ENCODE measurements around the gene LRIG1.

LRIG1 gene

DNA sequence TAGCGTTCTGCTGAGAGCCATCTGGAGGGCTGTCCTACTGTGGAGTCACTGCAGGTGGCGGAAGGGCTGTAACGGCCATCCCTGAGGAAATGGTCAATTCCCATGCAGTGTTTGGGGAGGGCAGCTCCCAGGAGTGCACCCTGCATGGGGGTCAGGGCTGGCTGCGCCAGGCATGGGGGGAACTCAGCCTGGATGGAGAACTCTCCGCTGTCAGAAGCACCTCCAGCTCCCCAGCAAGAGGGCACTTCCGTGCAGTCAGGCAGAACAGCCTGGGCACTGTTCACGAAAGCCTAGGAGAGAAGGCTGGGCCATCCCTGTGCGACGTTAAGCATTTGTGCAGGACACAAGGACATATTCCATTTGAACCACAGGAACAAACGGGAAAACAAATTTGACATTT lies 105.2 kb downstream of the LRIG1 start:
- H3K9ac ChIP-seq (ENCODE audit: low read depth, low read length): no peak overlapping the region
- no peak overlapping the region for H3K27ac ChIP-seq (ENCODE audit: low read length)
- H3K9me3 ChIP-seq (ENCODE audit: insufficient read depth, low read depth, low read length): no peaks in the 10 kb centered on the region
- H3K36me3 ChIP-seq (ENCODE audit: insufficient read depth, low read depth, low read length): peaks cover 99% of the 10 kb centered on the region
- no peak overlapping the region for H3K4me3 ChIP-seq (ENCODE audit: low read length)
- H3K27me3 ChIP-seq (ENCODE audit: insufficient read depth, low read length): no peaks in the 10 kb centered on the region
- H3K4me1 ChIP-seq (ENCODE audit: insufficient read depth, low read length): no peaks in the 10 kb centered on the region

DNA sequence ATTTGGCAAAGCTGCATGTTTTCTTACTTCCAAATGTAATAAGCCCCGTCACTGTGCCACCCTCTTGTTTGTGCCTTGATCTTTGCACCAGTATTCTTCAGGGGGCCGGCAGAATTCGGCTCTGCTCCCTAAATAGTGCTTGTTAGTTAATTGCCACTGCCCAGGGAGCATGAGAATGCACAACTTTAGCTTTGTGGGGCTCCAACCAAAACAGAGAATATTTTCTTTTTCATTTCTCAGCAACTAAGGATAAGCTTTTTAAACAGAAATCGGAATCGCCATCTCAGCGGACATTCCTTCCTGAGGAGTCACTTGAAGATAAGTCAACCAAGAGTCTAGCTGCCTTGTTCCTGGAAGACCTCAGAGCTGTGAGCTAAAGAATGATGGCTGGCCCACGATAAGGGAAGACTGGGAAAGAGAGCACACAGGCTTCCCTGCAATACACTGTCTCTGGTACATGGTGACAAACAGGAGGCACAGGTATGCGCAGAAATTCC lies 106.0 kb downstream of the LRIG1 start:
- Histone ChIP-seq H3K27me3 (ENCODE audit: insufficient read depth, low read length) (no peaks in the 10 kb centered on the region), H3K27ac (ENCODE audit: low read length) (no peak overlapping the region), H3K36me3 (ENCODE audit: insufficient read depth, low read depth, low read length) (peaks cover 99% of the 10 kb centered on the region), H3K9me3 (ENCODE audit: insufficient read depth, low read depth, low read length) (no peaks in the 10 kb centered on the region), H3K9ac (ENCODE audit: low read depth, low read length) (no peak overlapping the region), H3K4me3 (ENCODE audit: low read length) (no peak overlapping the region), H3K4me1 (ENCODE audit: insufficient read depth, low read length) (no peaks in the 10 kb centered on the region)

DNA sequence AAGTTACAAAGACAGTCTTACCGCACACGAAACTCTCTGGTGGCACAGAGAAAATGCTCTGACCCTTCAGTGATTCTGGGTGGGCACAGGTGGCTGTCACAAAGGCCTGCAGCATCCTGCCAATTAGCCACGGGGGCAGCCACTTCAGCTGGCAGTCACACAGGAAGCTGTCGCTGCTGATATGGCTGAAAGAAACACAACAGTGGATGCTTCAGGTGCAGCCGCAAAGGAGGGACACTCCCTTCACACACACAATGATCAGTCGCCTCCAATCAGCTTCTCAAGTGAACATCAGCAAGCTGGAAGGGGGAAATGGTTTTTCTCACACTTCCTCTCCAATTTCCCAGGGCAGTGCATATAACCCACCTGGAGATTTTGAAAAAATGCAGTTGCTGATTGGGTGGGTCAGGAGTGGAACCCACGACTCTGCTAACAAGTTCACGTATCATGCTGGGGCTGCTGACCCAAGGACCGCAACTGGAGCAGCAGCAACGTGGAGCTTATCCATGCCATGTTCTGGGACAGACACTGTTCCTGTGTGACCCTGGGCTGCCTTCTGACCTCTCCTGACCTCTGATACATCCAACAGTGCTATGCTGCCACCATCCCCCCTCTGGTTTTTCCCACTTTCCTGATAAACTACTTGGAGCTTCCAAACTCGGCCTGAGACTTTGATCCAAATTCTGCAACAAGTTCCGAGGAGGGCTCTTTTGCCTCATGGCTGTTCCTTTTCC lies 106.6 kb downstream of the LRIG1 start:
- no peaks in the 10 kb centered on the region for H3K9me3 ChIP-seq (ENCODE audit: insufficient read depth, low read depth, low read length)
- peaks cover 99% of the 10 kb centered on the region for H3K36me3 ChIP-seq (ENCODE audit: insufficient read depth, low read depth, low read length)
- no peaks in the 10 kb centered on the region for H3K4me1 ChIP-seq (ENCODE audit: insufficient read depth, low read length)
- no peak overlapping the region for H3K9ac ChIP-seq (ENCODE audit: low read depth, low read length)
- no peaks in the 10 kb centered on the region for H3K27me3 ChIP-seq (ENCODE audit: insufficient read depth, low read length)
- no peak overlapping the region for H3K4me3 ChIP-seq (ENCODE audit: low read length)
- H3K27ac ChIP-seq (ENCODE audit: low read length): no peak overlapping the region

DNA sequence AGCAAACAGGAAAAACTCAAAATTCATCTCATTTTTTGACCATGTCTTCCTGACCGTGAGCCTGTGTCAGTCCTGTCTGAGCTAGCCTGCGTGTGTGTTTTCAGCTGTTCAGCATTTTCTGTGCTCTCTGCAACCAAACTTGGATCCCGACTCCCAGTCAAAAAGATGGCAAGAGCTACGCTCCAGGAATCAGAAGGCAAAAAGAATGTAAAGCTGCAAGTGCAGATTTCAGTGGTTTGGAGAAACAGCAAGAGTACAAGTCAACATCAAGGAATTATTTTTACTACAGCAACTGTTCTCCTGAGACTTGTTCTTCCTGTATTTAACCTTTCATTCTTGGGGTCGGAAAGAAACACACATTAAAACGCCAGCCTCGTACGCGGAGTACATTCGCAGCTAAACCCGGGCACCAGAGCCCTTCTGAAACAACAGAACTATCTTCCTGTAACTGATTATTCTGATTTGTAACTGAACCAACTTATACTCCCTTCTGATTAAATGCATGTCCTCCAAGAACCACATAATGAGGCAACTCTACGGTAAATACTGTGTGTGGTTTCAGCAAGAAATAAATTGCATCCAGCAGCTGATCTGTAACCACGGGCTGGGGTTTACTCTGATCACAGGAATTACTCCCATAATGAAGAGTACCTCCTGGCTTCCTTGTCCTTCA lies 107.4 kb downstream of the LRIG1 start:
- no peak overlapping the region for H3K4me3 ChIP-seq (ENCODE audit: low read length)
- H3K27ac ChIP-seq (ENCODE audit: low read length): no peak overlapping the region
- peaks cover 99% of the 10 kb centered on the region for H3K36me3 ChIP-seq (ENCODE audit: insufficient read depth, low read depth, low read length)

DNA sequence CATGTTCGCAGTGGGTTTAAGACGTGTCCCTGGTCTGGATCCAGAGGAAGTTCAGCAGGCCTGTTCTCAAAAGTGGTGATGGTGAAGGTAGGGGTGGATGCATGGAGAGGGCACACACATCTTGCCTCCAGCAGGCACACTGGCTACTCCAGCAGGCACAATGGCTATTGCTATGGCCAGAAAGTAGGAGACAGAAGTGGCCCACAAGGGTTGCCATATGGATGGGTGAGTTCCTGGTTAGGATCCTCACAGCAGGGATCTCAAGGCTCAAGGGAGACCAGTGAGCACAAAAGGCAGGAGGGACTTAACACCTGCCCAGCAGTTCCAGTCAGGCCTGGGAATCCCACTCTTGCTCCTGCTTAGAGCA lies 107.9 kb downstream of the LRIG1 start:
- Histone ChIP-seq H3K36me3 (ENCODE audit: insufficient read depth, low read depth, low read length) (peaks cover 99% of the 10 kb centered on the region), H3K27me3 (ENCODE audit: insufficient read depth, low read length) (no peaks in the 10 kb centered on the region), H3K4me3 (ENCODE audit: low read length) (no peak overlapping the region), H3K9ac (ENCODE audit: low read depth, low read length) (no peak overlapping the region), H3K27ac (ENCODE audit: low read length) (no peak overlapping the region), H3K9me3 (ENCODE audit: insufficient read depth, low read depth, low read length) (no peaks in the 10 kb centered on the region), H3K4me1 (ENCODE audit: insufficient read depth, low read length) (no peaks in the 10 kb centered on the region)

More for the DNA sequence above, 107.4 kb downstream of the LRIG1 start:
- Histone ChIP-seq H3K9me3 (ENCODE audit: insufficient read depth, low read depth, low read length) (no peaks in the 10 kb centered on the region), H3K9ac (ENCODE audit: low read depth, low read length) (no peak overlapping the region), H3K27me3 (ENCODE audit: insufficient read depth, low read length) (no peaks in the 10 kb centered on the region), H3K4me1 (ENCODE audit: insufficient read depth, low read length) (no peaks in the 10 kb centered on the region)

DNA sequence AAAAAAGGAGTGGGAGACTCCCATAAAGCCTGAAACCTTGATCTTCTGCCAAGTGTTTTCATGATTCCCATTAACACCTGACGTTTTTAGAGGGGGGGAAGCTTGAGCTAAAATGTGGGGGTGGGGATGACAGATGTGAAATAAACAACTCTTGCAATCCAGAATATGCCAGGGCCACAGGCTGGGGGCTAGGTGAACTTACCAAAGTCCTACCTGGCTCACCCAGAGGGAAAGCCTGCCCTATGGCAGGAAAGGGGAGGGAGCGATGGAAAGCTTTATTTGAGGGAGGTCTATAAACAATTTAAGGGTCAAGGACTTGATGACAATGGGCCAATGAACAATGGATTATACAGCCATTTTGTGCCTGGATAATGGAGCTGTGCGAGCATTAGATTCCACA lies 108.3 kb downstream of the LRIG1 start:
- Histone ChIP-seq H3K9me3 (ENCODE audit: insufficient read depth, low read depth, low read length) (no peaks in the 10 kb centered on the region), H3K4me3 (ENCODE audit: low read length) (no peak overlapping the region), H3K9ac (ENCODE audit: low read depth, low read length) (no peak overlapping the region), H3K36me3 (ENCODE audit: insufficient read depth, low read depth, low read length) (peaks cover 96% of the 10 kb centered on the region), H3K4me1 (ENCODE audit: insufficient read depth, low read length) (no peaks in the 10 kb centered on the region), H3K27me3 (ENCODE audit: insufficient read depth, low read length) (no peaks in the 10 kb centered on the region), H3K27ac (ENCODE audit: low read length) (no peak overlapping the region)

DNA sequence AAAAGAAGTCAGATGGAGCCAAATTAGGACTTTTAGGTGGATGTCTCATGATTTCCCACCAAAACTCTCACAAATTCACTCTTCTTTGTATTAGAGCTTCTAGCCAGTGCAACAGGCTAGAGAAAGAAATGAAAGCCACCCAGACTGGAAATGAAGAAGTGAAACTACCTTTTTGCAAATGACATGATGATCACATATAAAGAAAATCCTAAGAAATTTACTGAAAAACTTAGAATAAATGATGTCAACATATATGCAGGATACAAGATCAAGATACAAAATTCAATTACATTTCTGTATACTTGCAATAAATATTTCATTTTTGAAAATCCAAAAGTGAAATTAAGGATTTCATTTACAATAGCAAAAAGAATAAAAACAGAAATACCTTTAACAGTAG lies 110.8 kb downstream of the LRIG1 start:
- no peaks in the 10 kb centered on the region for H3K27me3 ChIP-seq (ENCODE audit: insufficient read depth, low read length)
- H3K9ac ChIP-seq (ENCODE audit: low read depth, low read length): no peak overlapping the region
- H3K9me3 ChIP-seq (ENCODE audit: insufficient read depth, low read depth, low read length): no peaks in the 10 kb centered on the region
- no peaks in the 10 kb centered on the region for H3K4me1 ChIP-seq (ENCODE audit: insufficient read depth, low read length)
- H3K4me3 ChIP-seq (ENCODE audit: low read length): no peak overlapping the region
- H3K36me3 ChIP-seq (ENCODE audit: insufficient read depth, low read depth, low read length): peaks cover 96% of the 10 kb centered on the region
- H3K27ac ChIP-seq (ENCODE audit: low read length): no peak overlapping the region

DNA sequence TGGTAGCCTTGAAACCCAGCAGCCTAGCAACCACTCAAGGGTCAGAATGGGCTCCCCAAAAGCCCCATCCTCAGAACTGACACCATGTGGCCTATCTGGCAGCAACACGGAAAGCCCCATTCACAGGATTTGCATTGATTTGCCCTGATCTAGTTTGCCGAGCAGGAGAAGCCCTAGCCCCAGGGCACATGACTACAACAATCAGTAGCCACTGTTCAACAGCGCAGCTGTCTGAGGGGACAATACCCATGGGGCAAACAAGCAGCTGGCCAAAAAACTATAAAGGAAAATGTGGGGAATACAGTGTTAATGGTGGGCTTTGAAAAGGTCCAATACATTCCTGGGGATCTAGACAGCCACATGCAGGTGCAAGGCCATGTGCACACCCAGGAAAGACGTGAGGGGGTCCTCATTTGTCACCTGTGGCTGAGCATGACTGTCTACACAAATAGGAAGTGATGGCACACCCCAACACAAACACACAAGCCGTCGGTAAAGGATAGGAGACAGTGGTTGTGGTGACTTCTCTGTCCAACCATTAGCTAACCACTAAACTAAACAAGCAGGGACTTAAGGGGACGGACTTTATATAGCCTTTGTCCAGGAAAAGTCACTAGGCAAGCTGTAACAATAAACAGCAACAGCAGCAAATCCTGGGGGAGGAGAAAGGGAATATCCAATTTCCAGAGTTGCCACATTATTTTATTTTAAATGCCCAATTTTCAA lies 113.7 kb downstream of the LRIG1 start:
- Histone ChIP-seq H3K36me3 (ENCODE audit: insufficient read depth, low read depth, low read length) (peaks cover 96% of the 10 kb centered on the region), H3K4me3 (ENCODE audit: low read length) (no peak overlapping the region), H3K27me3 (ENCODE audit: insufficient read depth, low read length) (no peaks in the 10 kb centered on the region), H3K27ac (ENCODE audit: low read length) (no peak overlapping the region), H3K4me1 (ENCODE audit: insufficient read depth, low read length) (no peaks in the 10 kb centered on the region), H3K9ac (ENCODE audit: low read depth, low read length) (no peak overlapping the region), H3K9me3 (ENCODE audit: insufficient read depth, low read depth, low read length) (no peaks in the 10 kb centered on the region)

DNA sequence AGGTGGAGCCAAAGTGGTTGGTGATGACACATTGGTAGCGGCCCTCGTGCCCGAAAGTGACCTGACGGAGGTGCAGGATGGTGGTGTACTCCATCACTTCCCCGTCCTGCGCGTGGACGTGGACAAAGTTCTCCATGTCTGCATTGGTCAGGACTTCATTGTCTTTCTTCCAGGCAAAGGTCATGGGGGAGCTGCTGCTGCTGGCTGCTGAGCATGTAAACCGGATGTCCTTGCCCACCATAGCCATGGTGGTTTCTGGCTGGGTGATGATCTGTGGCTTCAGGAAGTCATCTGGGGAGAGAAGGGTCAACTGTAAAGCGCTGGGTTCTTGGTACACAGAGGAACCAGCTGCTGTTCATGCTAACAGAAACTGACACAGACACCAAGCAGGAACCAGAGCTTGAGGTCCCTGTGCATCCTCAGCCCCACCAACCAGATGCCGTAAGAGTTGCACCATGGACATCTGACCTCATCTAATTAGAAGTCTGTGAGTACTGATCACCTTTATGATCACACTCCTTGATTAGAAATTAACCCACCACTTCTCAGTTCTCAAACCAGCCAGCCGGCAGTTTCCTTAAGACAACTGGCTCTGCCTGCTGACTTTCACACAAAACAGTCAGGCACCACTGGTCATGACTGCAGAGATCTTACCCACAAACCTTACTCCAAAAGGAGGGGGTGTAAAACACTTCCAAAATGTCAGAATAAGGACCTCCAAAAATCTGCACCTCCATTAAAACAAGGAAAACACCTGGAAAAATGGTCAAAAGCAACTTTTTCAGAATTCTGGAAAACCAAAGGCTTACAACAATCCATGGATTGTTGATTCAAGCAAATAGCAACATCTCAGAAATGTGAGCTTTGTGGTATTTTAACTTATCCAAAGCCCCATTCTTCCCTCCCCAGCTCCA lies 114.6 kb downstream of the LRIG1 start:
- Histone ChIP-seq H3K27me3 (ENCODE audit: insufficient read depth, low read length) (no peaks in the 10 kb centered on the region), H3K36me3 (ENCODE audit: insufficient read depth, low read depth, low read length) (peaks cover 96% of the 10 kb centered on the region), H3K4me1 (ENCODE audit: insufficient read depth, low read length) (no peaks in the 10 kb centered on the region), H3K27ac (ENCODE audit: low read length) (no peak overlapping the region), H3K9ac (ENCODE audit: low read depth, low read length) (no peak overlapping the region), H3K4me3 (ENCODE audit: low read length) (no peak overlapping the region), H3K9me3 (ENCODE audit: insufficient read depth, low read depth, low read length) (no peaks in the 10 kb centered on the region)

DNA sequence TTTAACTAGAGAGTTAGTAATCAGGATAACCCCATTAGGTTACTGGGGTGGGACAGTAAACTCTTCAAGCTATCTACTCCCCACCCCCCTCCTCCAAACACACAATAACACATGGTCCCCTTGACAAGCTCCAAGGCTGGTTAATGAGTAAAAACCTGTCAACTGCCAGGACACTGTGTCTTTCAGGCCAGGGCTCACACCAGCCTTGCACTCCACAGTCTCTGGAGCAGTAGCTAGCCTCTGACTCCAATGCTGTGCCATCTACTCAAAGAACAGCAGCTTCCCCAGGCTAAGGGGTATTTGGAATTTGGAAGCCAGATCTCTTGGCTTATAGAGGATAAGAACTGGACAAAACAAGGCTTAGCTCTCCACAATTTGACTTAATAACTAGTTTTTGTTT lies 115.8 kb downstream of the LRIG1 start:
- no peaks in the 10 kb centered on the region for H3K9me3 ChIP-seq (ENCODE audit: insufficient read depth, low read depth, low read length)
- H3K27me3 ChIP-seq (ENCODE audit: insufficient read depth, low read length): no peaks in the 10 kb centered on the region
- H3K27ac ChIP-seq (ENCODE audit: low read length): no peak overlapping the region
- H3K4me3 ChIP-seq (ENCODE audit: low read length): no peak overlapping the region
- peaks cover 96% of the 10 kb centered on the region for H3K36me3 ChIP-seq (ENCODE audit: insufficient read depth, low read depth, low read length)
- H3K4me1 ChIP-seq (ENCODE audit: insufficient read depth, low read length): no peaks in the 10 kb centered on the region
- H3K9ac ChIP-seq (ENCODE audit: low read depth, low read length): no peak overlapping the region

DNA sequence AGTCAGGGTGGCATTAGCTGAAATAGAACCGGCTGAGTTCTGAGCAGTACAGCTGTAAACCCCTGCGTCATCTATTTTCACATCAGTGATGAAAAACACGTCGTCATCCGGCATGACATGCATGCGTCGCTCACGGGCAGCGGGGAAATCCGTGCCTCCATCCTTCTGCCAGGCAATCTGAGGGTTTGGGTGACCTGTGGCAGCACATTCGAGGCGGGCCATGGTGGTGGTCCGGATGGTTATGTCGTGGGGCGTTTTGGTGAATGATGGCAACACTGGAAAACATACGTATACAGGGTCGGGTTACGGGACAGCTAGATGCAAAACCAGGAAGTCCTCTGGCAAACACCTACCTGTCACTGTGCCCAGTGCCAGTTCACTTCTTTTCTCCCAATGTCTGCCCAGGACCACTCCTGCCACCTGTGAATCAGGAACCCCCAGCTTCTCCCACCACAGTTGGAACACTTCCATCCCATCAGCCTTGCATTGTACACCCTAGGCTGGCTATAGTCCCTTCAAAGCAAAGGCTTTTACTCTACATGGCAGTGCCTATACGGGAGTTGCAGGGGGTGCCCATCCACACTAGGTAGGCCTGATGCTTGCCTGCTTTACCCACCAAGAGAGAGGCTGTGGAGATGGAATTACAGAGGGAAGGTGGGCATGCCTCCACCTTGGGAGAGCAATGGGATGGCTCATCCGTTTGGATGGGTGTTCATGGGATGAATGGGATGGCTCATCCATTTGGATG lies 116.7 kb downstream of the LRIG1 start:
- Histone ChIP-seq H3K27me3 (ENCODE audit: insufficient read depth, low read length) (no peaks in the 10 kb centered on the region), H3K4me3 (ENCODE audit: low read length) (no peak overlapping the region), H3K4me1 (ENCODE audit: insufficient read depth, low read length) (no peaks in the 10 kb centered on the region), H3K9me3 (ENCODE audit: insufficient read depth, low read depth, low read length) (no peaks in the 10 kb centered on the region), H3K27ac (ENCODE audit: low read length) (no peak overlapping the region), H3K36me3 (ENCODE audit: insufficient read depth, low read depth, low read length) (peaks cover 96% of the 10 kb centered on the region), H3K9ac (ENCODE audit: low read depth, low read length) (no peak overlapping the region)
